Glomerular visceral epithelial cell (primary cell): ENCODE data around the gene ADISSP.
A peak's percentile ranks its signal among the peaks of the same experiment; 100 is the strongest.
"Not testable (repeated sequence)": the region's sequence is repeated elsewhere in the genome, so short reads cannot be mapped to it uniquely, and the experiment has no call there.

Experiments used
- DNase-seq: peaks from one replicate; pipeline ENCODE4 v3.0.0-alpha.2; 2016; ENCODE audit errors: extremely low spot score

The ADISSP gene

GRCh38 chr20:3797592-3798372 lies 30.2 kb upstream of the ADISSP start:
- no peak for DNase-seq

- no peak for DNase-seq
Observed at GRCh38 chr20:3797226-3797545, 29.6 kb upstream of the ADISSP start.

GRCh38 chr20:3796477-3797225 lies 29.1 kb upstream of the ADISSP start:
- no peak for DNase-seq

GRCh38 chr20:3795511-3796468 lies 28.2 kb upstream of the ADISSP start, which contains the start of gene CDC25B:
CDC25B (plus strand) TSS chr20:3796310; CDS start chr20:3796532, 222 bp downstream.
- peak; percentile 96 for DNase-seq

- DNase-seq: no peak
Observed at GRCh38 chr20:3794701-3795420, 27.3 kb upstream of the ADISSP start.

GRCh38 chr20:3794168-3794567 lies 26.6 kb upstream of the ADISSP start:
- not testable (repeated sequence) for DNase-seq

- DNase-seq: not testable (repeated sequence)
Observed at GRCh38 chr20:3789201-3789600, 21.6 kb upstream of the ADISSP start.

- DNase-seq: no peak
Observed at GRCh38 chr20:3788685-3789155, 21.2 kb upstream of the ADISSP start.

GRCh38 chr20:3787324-3788014 lies 19.9 kb upstream of the ADISSP start:
- DNase-seq: no peak

- DNase-seq: peak; percentile 93
Observed at GRCh38 chr20:3786665-3787323, 19.2 kb upstream of the ADISSP start, which contains the start of gene CENPB. CENPB (minus strand) TSS chr20:3786740; CDS start chr20:3786483, 257 bp downstream.

- peak; percentile 64 for DNase-seq
Observed at GRCh38 chr20:3786126-3786484, 18.6 kb upstream of the ADISSP start.

GRCh38 chr20:3785240-3786125 lies 17.9 kb upstream of the ADISSP start:
- DNase-seq: no peak

- no peak for DNase-seq
Observed at GRCh38 chr20:3784863-3785239, 17.3 kb upstream of the ADISSP start.

GRCh38 chr20:3784216-3784853 lies 16.8 kb upstream of the ADISSP start:
- DNase-seq: no peak

- no peak for DNase-seq
Observed at GRCh38 chr20:3783511-3784195, 16.1 kb upstream of the ADISSP start.

GRCh38 chr20:3783068-3783489 lies 15.5 kb upstream of the ADISSP start:
- DNase-seq: no peak

- DNase-seq: no peak
Observed at GRCh38 chr20:3782597-3782996, 15.0 kb upstream of the ADISSP start.
